GM18511 (cell line): ENCODE measurements around the gene POTEM.
"Not testable (repeated sequence)": the region's sequence is repeated elsewhere in the genome, so short reads cannot be mapped to it uniquely, and the experiment has no call there.

Source experiments
- ATAC-seq: cut with Tn5 transposase; IDR thresholded peaks from one replicate; pipeline ENCODE4 v1.9.1; 2021; ENCODE audit warnings: mild to moderate bottlenecking, moderate library complexity; ENCODE audit not compliant: unreplicated experiment

POTEM gene

DNA sequence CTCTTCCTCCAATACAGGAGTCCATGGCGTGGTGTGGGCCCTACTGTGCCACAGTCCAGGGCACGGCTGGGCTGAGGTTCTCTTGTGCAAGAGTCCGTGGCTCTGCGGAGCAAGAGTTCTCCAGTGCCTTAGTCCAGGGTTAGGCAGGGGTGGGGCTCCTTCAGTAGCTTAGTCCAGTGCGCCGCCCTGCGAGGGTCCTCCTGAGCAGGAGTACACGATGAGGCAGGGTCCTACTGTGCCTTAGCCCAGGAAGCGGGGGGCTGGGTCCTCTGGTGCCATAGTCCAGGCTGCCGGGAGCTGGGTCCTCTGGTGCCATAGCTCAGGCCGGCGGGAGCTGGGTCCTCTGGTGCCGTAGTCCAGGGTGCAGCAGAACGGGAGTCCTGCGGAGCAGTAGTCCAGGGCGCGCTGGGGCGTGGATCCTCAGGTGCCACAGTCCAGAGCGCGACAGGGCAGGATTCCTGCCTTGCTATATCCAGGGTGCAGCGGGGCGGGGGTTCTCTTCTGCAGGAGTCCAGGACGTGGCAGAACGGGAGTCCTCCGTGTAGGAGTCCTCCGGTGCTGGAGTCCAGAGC, 69.7 kb downstream of the POTEM start:
- not testable (repeated sequence) for ATAC-seq

DNA sequence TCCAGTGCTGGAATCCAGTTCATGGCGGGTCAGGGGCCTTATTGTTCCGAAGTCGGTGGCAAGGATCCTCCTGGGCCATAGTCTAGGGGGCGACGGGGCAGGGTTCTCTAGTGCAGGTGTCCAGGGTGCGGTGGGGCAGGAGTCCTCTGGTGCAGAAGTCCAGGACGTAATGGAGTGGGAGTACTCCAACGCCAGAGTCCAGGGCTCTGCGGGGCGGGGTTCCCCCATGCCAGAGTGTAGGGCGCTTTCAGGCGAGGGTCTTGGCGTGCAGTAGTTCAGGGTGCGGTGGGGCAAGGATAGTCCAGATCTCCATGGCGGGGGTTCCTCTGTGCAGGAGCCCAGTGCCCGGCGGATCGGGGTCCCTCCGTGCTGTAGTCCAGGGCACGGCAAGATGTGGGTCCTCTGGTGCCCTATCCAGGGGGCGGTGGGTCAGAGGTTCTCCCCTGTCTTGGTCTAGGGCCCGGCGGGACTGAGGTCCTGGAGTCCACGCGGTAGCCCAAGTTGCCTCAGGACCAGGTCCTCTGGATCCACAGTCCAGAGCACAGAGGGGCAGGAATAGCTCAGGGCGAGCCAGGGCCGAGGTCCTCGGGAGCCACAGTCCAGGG, 70.9 kb downstream of the POTEM start:
- not testable (repeated sequence) for ATAC-seq

DNA sequence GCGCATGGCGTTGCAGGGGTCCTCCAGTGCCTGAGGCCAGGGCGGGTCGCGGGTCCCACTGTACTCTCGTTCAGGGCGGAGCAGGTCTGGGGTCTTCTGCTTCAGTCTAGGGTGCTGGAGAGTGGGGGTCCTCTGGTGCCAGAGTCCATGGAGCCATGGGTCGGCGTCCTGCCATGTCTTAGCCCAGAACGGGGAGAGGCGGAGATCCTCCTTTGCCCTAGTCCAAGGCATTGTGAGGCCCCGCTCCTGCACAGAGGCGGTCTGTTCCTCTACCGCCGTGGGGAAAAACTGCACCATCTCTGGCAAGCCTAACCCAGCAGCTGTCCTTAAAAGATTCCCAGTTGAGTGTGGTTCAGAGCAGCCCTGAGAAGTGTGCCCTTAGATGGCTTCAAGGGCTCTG, 71.6 kb downstream of the POTEM start:
- ATAC-seq = not testable (repeated sequence)

DNA sequence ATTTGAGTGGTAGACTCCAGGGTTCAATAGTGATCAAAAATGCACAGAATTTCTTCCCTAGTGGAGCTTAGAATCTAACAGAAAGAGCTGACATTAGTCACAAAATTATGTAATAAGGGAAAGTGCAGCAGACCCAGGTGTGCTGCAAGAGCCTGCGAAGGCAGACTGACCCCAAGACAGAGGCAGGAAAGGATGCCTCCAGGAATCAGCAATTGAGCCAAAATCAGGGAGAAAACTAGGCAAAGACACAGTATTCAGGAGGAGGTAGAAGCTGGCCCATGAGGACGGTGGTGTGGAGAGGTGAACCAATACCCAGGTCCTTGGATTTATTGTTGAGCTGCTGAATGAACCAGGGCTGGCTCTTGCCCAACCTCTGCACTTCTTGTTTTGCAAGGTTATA, 76.2 kb downstream of the POTEM start:
- ATAC-seq = not testable (repeated sequence)
